DMS 273 treated with DMSO at 0.1 percent for 48 hours (cell line): Measurements from ENCODE around the gene IL31RA.
"Not testable (repeated sequence)": the region's sequence is repeated elsewhere in the genome, so short reads cannot be mapped to it uniquely, and the experiment has no call there.

Experiments
- DNase-seq: peaks from one replicate; lab custom pipeline; 2025; lab: John Stamatoyannopoulos, UW

Gene IL31RA

DNA sequence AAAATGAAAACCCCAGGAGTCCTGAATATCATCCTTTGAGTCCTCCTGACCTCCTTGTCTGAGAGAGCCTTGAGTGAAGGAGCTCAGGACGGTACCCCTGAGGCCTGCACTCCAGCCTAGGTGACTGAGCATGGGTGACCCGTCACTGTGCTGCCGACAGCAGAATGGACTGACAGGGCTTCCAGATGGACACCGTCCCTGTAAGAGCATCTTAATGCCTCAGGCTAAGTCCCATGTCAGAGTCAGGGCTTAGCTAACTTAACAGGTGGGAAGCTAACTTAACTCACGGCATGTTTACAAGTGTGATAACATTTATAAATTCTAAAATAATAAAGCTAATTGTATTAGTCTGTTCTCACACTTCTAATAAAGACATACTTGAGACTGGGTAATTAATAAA, 75.3 kb downstream of the IL31RA start:
- DNase-seq, result no peak

DNA sequence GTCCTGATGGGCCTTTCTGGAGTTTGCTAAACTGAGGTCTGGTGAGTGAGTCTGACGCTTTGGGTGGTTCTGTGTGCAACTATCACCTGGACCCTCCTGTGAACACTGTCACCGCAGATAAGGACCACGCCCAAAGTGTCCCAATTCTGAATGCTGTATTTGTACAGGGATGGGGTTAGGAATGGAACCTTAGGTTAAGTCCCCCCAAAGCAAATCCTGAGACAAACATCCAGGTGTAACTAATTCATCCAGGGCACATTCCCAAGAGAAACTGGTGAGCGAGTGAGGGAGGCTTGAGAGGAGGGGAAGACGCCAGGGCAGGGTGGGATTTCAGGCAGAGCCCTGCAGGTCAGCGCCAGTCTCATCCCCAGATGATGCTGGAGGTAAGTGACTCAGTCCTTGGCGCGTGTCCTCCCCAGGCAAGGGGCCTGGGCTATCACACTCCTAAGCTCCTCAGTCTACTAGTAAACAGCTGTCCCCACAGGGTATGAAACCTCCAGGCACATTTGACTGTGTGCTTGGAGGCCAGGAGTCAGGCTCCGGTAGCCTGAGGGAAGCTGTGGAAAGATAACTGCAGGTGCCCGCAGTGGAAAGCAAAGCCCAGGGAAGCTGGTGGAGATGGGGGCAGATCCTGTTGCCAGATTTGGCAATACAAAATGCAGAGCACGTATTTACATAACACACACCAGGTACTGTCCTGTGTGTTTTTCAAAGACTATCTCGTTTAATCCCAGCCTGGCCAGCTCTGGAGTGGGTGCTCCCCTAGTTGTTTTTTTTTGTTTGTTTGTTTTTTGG, 76.9 kb downstream of the IL31RA start:
- no peak for DNase-seq

DNA sequence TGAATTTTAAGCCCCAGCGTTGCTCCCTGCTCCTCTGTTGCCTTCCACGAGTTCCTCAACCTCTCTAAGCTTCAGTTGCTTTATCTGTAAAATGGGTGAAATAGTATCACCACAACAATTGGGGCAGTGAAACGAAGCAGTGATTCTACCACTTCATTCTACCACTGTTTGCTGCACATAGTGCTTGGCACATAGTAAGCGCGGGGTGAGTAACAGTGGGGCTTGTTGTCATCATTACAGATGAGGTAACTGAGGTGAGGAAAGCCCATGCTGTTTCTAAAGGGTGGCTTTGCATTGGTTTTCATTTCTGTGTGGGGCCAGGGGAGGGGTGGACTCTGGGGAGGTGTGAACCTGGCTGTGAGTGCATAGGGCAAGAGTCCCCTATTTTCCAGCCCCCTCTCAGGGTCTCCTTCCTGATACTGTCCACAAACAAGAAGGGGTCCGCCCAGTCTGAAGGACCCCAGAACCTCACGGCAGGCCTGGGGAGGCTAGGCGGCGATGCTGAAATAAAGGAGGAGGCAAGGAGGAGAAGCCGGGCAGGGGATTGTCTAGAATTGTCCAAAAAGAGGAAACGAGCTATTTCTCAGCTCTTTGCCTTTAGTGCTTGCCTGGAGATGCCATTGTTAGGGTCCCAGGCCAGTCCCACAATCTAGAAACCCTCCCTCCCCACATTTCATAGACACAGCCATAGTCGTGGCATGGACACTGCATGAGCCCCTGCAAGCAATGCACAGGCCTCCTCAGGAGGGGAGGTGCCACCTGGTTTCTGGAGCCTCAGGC, 78.1 kb downstream of the IL31RA start:
- DNase-seq, result no peak

DNA sequence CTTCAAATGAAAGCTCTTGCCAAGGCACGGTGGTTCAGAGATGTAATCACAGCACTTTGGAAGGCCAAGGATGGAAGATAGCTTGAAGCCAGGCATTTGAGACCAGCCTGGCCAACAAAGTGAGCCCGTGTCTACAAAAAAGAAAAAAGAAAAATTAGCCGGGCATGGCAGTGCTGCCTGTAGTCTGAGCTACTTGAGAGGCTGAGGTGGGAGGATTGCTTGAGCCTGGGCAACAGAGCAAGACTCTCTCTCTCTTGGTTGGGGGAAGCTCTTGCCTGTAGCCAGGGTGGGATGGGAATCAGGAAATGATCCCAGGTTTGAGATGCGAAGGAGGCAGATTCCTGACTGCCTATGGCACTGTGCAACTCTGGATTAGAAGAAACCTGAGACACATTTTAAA, 81.5 kb downstream of the IL31RA start:
- DNase-seq, result no peak

DNA sequence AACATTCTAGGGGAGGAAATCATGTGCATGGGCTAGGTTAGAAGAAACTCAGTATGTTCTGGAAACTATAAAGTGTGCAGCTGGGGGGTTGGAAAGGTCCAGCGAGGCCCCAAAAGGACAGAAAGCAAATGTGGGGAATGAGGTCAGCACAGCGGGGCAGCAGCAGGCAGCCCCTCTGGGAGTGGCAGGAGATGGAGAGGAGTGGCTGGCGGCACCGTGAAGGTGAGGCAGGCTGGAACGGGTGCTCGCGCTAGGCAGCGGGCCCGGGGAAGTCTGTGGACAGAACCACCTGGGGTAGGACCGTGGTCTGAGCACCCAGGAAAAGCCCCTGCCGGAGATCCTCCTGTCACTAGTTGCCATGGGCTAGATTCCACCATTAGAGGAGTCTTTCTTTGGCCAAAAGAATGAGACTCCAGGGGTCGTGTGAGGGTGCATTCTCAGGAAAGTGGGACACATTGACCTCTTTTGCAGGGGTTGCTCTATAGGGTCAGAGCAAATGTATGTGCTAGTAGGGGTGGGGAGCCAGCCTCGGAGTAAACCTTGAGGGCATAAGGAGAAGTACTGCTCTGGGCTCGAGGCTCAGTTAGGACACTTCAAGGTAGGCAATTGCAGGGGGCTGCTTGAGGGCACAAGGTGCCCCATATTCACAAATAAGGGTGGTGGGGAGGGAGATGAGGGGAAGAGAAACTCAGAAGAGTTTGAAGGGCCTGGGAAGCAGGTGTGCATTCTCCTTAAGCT, 82.4 kb downstream of the IL31RA start:
- no peak for DNase-seq

DNA sequence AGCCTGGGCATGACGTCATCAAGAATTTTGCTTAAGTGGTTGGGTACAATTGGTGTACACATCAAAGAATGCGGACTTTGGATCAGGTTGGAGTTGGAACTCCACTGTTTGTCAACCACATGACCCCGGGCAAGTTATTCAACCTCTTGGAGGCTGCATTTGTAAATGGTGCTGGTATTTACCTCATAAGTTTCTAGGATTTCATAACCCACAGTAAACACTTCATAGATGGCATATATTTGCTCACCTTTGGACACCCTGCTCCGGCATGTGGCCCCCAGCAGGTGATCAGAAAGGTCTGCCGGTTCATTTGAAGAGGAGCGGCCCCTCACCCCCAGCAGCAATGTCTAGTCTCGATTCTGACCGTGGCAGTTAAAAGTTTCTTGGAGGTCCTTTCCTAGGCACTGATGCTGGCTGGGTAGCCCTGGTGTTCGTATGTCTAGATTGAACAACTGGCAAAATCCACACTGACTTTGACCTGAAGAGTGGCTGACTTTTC, 83.0 kb downstream of the IL31RA start:
- DNase-seq, result no peak

DNA sequence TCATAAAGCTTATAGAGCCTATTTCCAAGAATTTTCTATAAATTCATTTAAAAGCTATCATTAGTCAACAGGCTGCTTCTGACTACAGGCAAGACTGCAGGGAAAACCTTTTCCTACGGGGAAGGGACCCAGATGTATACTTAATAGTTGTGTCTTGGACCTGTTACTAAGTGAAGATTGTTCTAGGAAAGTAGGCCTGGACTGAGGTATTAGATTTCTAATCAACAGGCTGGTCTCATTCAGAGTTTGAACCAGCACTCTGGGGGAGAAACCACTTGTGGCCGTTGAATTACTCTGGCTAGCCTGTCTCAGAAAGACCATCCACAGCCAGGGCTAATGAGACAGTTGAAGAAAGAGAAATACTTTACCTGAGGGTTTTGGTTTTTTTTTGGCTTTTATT, 83.6 kb downstream of the IL31RA start:
- DNase-seq, result no peak

DNA sequence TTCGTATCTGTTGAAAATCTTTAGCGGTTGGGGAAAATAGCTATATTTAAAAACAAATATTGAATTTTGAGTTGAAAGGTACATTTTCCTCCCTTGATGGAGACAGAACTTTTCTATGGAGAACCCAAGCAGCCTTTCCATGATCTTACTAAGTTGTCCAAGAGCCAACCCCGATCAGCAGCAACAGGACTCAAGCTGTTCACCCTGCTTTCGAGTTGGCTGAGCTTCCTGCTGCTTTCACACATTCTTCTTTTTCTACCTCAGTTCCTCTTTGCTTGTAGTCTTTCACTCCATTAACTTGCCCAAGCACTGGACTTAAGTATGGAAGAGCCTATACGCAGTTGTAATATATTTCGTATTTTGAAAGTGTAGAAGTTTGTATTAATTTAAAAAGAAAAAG, 84.2 kb downstream of the IL31RA start:
- DNase-seq, result no peak

DNA sequence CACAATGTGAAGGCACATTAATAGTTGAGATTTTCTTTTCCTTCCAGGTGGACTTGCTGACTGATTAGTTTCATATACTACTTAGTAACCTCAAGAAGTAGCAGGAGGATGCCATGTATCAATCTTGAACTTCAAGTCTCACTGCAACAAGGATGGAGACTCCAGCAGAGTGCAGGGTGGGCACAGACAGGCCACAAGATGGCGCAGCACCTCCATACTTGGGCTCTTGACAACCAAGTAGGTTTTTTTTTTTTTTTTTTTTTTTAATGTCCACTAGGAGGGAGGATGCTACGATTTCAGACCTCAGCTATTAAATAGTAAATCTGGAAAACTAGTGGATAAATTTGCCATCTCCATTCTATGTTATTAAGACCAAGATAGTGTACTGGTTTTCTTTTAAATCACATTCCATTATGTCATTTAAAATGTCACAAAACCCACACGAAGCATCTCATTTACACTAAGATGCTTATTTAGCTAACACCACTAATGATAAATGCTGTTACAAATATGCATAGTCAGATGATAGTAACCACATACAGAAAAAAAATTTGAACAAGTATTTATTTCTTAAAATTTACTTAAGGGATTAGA, 85.0 kb downstream of the IL31RA start:
- peak; percentile 29 for DNase-seq

DNA sequence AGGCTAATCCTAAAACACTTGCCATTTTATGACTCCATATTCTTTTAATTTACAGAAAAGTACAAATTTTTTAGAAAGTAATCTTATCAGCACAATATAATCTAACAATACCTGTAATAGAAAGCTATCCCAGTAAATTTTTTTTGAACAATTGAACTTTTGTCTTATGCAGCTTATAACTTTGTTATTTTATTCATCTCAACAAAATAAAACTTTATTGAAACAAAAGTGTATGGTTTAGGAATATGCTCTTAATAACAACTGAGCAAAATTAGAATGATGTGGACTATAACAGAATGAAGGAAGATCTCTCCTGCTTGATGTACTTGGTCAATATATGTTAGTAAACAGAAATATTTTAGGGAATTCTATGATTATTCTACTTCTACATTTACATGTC, 86.4 kb downstream of the IL31RA start:
- DNase-seq, result not testable (repeated sequence)

DNA sequence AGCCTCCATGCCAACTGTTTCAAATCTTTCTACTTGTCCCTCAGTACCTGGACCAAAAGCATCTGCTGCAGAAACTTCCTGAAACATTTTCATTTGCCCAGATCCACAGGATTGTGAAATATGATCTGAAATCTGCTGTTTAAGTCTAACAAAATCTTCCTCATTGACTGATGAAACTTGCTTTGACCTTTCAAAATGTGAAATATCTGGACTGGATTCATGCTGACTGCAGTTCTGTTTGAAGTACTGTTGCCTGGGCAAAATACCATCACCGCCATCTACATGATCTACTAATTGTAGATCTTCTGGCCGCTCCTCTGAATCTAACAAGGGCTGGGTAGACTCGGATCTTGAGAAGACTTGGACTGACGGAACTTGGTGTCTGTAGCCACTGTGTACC, 90.0 kb downstream of the IL31RA start:
- not testable (repeated sequence) for DNase-seq

DNA sequence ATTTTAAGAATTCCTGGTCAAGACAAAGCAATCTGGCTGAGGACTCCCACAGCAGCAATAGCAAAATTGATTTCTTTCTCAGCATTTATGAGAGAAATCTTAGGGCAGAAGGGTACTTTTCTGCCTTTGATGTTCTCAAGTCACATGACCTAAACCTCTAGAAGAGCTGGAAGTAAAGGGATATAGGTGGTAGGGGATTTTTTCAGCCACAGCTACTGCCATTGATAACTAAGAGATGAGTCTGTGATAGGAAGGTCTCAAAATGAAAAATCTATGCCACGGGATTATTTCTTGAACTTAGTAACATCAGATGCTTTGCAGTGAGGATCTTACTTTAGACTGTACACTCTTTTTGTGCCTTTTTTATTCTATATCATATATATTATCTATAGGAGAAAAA, 108.1 kb downstream of the IL31RA start:
- DNase-seq, result no peak

DNA sequence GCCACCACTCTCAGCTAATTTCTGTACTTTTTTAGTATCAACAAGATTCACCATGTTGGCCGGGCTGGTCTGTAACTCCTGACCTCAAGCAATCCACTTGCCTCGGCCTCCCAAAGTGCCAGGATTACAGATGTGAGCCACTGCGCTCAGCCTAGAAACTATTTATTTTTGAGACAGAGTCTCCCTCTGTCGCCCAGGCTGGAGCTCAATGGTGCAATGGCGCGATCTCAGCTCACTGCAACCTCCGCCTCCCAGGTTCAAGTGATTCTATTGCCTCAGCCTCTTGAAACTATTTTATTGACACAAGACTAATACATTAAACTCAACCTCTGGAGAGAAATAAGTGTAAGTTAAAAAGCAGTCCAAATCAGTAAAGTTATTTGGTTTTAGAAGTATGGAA, 109.6 kb downstream of the IL31RA start:
- no peak for DNase-seq

DNA sequence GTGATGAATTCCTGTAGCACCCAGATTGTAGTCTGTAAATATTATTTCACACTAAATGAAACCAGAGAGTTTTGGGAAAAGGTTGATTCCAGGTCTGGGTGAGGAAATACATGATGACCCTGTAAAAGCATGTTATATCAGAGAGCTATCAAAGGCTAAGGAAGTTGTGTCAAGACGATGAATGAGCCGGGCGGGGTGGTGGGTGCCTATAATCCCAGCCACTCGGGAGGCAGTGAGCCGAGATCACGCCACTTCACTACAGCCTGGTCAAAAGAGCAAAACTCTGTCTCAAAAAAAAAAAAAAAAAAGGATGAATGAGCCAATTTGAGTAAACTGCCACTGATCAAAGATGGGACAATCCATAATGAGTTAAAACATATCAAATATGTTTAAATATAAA, 114.4 kb downstream of the IL31RA start:
- DNase-seq, result no peak

DNA sequence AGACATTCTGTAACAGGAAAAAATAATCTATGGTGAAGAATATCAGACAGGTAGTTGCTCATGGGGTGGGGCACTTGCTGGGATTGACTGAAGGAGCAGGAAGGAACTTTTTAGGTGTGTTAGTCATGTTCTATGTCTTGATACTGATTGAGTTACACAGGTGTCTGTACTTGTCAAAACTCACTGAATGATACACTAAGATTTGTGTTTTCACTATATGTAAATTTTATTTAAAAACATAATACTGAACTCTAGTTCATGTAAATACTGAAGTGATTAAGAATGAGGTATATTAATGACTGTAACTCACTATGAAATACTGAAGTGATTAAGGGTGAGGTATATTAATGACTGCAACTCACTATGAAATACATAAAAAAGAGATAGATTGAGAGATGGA, 115.1 kb downstream of the IL31RA start:
- no peak for DNase-seq

DNA sequence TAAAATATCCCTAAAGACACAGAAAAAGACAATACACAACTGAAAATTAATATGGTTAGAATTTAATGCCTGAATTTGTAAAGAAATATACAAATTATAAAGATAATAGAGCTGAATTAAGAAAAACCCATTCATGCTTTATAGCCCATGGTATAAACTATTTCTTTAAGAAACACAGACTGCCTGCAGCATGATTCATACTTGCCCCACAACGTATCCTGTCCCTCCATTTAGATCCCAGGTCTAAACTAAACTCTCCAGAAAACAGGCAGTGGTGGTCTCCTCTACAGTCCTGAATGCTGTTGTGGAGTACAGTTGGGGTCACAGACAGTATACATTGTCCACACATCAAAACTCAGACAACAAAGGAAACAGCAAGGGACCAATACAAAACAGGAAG, 118.8 kb downstream of the IL31RA start:
- no peak for DNase-seq
